Measurements from ENCODE around the gene ZCCHC4. TPM values are rescaled to one million over a fixed set of nuclear protein-coding genes. Genes with fewer than 3 reads are reported as not detected.
"Not testable (repeated sequence)": the region's sequence is repeated elsewhere in the genome, so short reads cannot be mapped to it uniquely, and the experiment has no call there.

Gene ZCCHC4
- total RNA-seq, 1 experiment from 2014 or later = 5.7 TPM

DNA sequence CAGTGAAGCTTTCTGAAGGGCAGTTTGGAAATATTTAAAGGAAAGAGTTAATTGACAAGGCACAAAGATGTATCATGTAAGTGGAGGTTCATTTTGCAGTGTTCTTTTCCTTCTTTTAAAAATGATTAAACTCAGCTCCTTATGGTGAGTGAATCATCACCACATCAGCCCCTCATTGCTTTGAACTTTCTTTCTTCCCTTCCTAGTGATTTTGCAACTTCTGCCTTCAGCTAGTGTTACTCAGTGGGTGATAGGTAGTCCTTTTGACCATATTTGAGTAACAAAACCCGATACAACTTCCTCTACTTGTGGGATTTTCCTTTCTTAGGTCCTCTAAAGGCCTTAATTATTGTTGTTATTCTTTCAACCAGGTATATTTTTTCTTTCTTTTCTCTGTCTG lies 8.2 kb downstream of the ZCCHC4 start:
- no peak for DNase-seq (ENCODE audit: low spot score)

DNA sequence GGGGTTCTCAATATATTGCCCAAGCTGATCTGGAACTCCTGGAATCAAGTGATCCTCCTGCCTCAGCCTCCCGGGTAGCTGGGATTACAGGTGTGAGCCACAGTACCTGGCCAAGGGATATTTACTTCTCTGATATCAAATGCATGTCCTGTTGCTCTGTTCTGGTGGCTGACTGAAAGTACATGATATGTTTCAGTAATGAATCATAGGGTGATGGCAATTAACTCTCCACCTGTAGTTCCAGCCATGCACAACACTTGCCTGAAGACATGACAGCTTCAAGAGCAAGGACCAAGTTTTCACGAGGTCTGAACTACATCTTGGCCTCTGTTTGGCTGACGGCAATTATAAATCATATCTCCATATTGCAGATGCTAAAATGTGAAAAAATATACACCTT lies 9.1 kb downstream of the ZCCHC4 start:
- DNase-seq (ENCODE audit: low spot score) = no peak

GRCh38 chr4:25328463-25328862 lies 15.9 kb downstream of the ZCCHC4 start:
- DNase-seq (ENCODE audit: low spot score) = not testable (repeated sequence)

DNA sequence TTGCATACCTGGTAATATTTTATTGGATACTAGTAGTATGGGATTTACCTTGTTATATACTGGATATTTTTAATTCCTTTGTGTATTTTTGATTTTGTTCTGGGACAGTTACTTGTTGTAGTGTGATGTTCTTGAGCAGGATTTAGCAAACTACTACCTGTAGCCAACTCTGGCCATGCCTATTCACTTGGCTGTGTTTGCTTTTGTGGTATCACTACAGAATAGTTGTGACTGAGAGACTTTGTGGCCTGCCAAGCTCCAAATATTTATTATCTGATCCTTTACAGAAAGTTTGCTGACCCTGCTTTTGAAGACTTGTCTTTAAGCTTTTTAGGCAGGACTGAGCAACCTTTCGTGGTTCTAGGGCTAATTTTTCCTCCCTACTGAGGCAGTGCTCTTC lies 17.8 kb downstream of the ZCCHC4 start:
- no peak for DNase-seq (ENCODE audit: low spot score)

- DNase-seq (ENCODE audit: low spot score) = no peak
Observed at GRCh38 chr4:25330905-25331808, 18.6 kb downstream of the ZCCHC4 start.

DNA sequence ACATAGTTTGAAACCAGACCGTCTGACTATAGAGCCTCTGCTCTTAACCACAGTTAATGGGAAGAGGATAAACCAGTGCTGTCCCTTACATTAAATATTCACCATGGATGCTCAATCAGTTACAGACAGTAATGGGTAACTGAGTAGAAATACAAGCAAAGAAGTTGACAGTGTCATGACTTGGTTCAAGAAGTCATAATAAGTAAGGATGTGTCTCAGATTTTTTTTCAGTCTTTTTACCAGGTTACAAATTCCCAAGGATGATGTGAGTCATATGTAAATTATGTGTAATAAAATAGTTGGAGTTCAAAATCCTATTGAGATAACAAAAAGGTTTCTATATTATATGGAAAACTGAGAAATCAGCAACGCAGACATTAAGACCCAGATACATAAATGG lies 31.1 kb downstream of the ZCCHC4 start:
- no peak for DNase-seq (ENCODE audit: low spot score)

DNA sequence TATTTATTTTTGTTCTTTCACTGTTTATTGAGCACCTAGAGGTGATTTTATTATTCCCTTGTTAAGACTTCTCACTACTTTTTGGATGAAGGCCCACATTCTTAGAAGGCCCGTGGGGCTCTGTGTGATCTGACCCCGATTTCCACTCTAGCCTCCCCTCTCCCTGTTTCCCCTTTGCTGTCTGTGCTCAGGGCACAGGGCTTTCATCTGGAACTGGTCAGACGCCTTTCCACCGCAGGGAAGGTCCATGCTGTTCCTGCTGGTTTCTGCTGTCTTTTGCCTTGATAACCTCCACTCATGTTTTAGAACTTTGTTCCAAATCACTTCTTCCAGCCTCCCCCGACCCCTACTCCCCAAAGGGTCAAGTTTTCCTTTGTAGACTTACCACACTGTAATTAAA lies 33.2 kb downstream of the ZCCHC4 start:
- DNase-seq (ENCODE audit: low spot score) = no peak

GRCh38 chr4:25346913-25347312 lies 34.3 kb downstream of the ZCCHC4 start:
- no peak for DNase-seq (ENCODE audit: low spot score)

GRCh38 chr4:25347473-25347872 lies 34.9 kb downstream of the ZCCHC4 start:
- no peak for DNase-seq (ENCODE audit: low spot score)

DNA sequence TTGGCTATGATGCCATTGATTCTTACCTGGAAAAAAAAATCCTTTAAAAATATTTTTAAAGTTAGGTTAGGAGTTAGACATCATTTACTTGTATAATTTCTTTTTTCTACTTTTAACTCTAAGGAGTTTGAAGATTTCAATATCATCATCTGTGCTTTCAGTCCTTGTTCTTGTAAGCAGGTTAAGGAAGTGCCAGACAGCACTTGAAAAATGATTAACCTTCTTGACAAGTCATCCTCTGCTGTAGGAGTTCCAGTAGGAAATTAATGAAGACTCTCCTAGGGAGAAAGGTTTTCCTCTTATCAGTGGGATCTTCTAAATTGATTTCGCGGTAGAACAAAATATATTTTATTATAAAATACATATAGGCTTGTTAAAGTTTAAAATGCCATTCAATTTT lies 35.4 kb downstream of the ZCCHC4 start:
- no peak for DNase-seq (ENCODE audit: low spot score)

DNA sequence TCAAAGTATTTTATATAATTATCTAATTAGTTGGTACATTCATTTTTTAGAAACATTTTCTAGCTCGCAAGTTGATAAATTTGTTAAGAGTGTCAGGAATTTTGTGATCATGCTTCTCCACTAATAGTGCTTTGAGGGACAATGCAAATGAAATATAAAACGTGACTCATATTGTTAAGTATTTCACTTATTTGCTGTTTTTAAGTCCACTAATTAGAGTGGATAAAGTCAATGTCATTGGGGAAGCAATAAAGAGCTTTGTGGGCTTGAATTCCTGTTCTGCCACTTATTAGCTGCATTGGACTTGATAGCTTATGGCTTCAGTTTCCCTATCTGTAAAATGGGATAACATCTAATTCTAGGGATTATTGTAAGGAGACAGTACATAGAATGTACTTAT lies 38.0 kb downstream of the ZCCHC4 start:
- DNase-seq (ENCODE audit: low spot score) = no peak

DNA sequence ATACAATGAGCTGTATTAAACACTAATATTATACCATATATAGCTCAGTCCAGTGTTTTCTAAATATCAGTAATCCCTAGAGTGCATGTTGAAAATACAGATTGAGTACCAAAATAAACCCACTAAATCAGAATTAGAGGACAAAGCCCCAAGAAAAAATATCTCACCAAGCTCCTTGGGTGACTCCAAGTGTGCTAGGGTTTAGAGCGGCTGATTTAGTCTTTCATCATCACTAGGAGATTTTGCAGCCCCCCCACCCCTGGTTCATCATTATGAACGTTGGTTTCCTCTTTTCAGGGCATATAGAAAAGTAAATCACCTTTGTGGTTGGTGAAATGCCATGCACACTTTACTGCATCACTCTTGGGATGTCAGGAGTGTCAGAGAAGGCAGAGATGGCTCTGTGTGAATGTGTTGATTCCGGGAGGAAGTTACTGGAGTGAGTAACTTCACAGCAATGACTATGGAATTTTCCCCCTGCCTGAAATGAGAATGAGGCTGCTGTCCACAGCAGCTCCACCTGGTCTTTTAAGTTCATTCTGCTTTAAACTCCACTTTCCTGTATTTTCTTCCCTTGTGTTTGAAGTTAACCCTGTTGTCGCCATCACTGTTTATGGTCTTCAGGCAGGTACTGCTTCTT lies 39.3 kb downstream of the ZCCHC4 start:
- no peak for DNase-seq (ENCODE audit: low spot score)

- DNase-seq (ENCODE audit: low spot score) = no peak
Observed at GRCh38 chr4:25356068-25356467, 43.5 kb downstream of the ZCCHC4 start.

DNA sequence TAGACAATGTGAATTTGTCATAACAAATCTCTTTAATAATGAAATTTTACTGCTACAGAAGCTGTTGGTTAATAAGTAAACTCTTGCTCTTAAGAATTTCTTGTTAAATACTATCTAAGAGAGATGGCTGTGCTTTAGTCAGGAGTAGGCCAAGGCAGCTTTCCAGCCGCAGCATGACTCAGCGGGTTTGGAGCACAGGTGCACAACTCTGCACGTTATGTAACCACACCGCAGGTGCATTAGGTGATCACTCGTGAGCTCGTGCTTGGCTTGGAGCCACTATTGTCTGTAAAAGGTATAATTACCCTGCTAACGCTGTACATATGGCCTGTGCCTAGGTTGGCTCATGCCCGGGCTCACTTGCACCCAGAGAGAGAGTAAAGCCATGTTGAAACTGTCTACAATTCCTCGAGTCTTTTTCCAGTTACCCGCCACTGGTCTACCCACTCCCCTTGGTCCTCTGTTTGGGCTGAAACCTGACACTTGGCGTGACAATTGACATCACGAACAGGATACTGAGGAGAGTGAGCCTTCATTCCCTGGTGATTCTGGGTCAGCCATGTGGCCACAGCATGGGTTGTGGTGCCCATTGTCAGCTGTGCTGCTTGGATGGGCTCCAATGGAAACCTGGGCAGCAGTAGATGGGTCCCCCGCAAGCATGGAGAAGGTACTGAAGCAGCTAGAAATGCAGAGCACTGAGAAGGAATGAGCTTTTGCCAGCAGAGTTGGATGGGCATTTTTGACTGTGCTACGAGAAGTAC lies 46.1 kb downstream of the ZCCHC4 start:
- peak; percentile 29 for DNase-seq (ENCODE audit: low spot score)

GRCh38 chr4:25361253-25361652 lies 48.7 kb downstream of the ZCCHC4 start:
- DNase-seq (ENCODE audit: low spot score) = no peak

DNA sequence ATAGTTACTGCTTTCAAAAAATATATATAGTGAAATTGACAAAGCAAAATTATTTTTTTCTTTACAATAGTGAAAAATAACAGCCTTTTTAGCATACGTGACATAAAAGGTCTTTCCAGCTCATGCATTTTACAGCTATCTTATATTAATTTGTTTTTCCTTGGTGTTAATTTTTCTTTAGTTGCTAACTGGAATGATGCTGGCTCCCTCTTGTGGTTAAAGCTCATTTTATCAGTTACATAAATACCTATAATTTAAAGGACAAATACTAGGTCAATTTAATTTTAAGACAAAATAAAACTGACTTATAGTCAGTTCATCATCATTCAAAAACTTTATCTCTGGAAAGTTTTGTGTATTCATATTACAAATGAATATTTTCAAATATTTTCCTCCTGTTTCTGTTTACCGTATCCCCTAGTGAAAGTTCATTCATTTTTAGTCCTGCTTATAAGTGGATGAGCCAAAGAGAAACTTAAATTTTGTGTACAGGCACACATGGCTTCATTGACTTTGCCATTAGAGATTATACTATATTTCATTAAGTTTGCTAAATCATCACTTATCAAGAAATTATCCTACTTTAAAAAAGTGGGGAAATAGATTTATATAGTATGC lies 54.5 kb downstream of the ZCCHC4 start:
- DNase-seq (ENCODE audit: low spot score) = peak; percentile 65

DNA sequence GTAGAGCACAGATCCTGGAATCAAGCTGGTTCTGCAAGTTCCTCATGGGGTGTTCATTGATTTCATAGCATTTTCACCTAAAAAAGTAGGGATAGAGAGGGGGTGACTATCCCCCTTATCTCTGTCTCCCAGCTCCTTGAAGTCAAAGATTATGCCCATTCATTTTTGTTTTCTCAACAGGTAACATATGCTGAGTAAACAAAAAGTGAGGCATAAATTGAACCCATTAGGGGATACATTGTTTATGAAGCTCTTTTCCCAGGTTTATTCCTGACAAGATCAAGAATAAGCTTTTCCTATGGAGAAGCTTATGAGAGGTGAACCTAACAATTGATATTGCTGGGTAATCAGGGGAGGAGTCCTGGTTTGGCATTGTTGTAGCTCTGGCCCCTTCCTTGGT lies 55.3 kb downstream of the ZCCHC4 start:
- DNase-seq (ENCODE audit: low spot score) = no peak

GRCh38 chr4:25368315-25368714 lies 55.7 kb downstream of the ZCCHC4 start:
- DNase-seq (ENCODE audit: low spot score) = no peak

GRCh38 chr4:25370242-25370641 lies 57.7 kb downstream of the ZCCHC4 start:
- no peak for DNase-seq (ENCODE audit: low spot score)

DNA sequence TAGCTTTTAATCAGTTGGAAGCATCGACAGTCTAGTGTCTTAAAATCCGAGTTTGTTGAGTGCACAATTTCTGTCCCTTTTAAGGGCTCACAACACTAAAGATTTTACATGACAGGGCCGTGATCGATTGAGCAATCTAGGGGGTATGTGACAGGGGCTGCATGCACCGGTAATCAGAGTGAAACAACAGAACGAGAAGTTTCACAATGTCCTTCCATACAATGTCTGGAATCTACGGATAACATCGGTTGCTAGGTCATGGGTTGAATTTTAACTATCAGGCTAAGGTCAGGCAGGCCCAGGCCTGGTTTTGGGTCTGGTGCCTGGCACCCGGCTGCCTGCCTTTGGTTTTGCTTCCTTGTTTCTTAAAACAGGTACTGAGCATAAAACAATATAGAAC lies 60.0 kb downstream of the ZCCHC4 start:
- not testable (repeated sequence) for DNase-seq (ENCODE audit: low spot score)

- DNase-seq (ENCODE audit: low spot score) = peak; percentile 92
Observed at GRCh38 chr4:25376754-25377571, 64.4 kb downstream of the ZCCHC4 start, which contains the start of gene ANAPC4. TSS of gene ANAPC4 (plus strand) at chr4:25377263. CDS start at chr4:25377428, 165 bp downstream.
